ENCODE measurements around the gene SIRT3. TPM values are rescaled to one million over a fixed set of nuclear protein-coding genes. Genes with fewer than 3 reads are reported as not detected.

The SIRT3 gene
- total and polyA plus RNA-seq, 2 of the 4 experiments (the other 2 are of a cell fraction), result 5.4 to 18.6 TPM

- POLR2A ChIA-PET (ENCODE audit: unreplicated experiment), result no interaction called here
- H3K9me1 ChIP-seq (ENCODE audit: insufficient read depth, low read length), result no peaks in the 10 kb centered on the region
- H3K9me3 ChIP-seq (ENCODE audit: control insufficient read depth, insufficient read depth, low read length), result no peaks in the 10 kb centered on the region
- H3K4me3 ChIP-seq (ENCODE audit: insufficient read depth, low read depth, low read length), result no peak overlapping the region
- 76% methylated on average over 7 of the region's 13 CpGs; no CpG with 5 or more reads in 1 of the 2 experiments for WGBS, 2 experiments (ENCODE audit: extremely low coverage in 2 of 2, insufficient read length in 1 of 2)
- dilution Hi-C loops (cut with HindIII; ENCODE audit: low sequenced_read_pairs, unreplicated experiment) (no loop called here), intact Hi-C loops (cut with micrococcal nuclease) (no loop called here), in situ Hi-C loops (cut with MboI; ENCODE audit: low sequenced_read_pairs) (no loop called here)
- peaks cover 38% of the 10 kb centered on the region for H3K36me3 ChIP-seq (ENCODE audit: control insufficient read depth, insufficient read depth, low read length)
- H3K4me2 ChIP-seq (ENCODE audit: low read depth, low read length), result no peak overlapping the region
- no peak overlapping the region for H2AK9ac ChIP-seq (replicated peaks; ENCODE audit: low read depth, low read length, poor library complexity)
- H3K18ac ChIP-seq (ENCODE audit: low read depth, low read length), result no peak overlapping the region
- no peak for TF ChIP-seq POLR2A (IDR thresholded peaks at IDR 0.05; ENCODE audit: low read depth, low read length)
- H2BK5ac ChIP-seq (ENCODE audit: low read depth, low read length, poor library complexity, severe bottlenecking), result no peak overlapping the region
- H3K4ac ChIP-seq (ENCODE audit: low read depth, low read length), result no peak overlapping the region
- no peak overlapping the region for H4K5ac ChIP-seq (ENCODE audit: low read depth, low read length)
- peaks cover 0 to 9% of the 10 kb centered on the region in 2 experiments; a peak in 2 of 4 replicates for H3K79me1 ChIP-seq (ENCODE audit: low read depth in 1 of 2, low read length in 2 of 2)
- H2AK5ac ChIP-seq (ENCODE audit: low read depth, low read length), result no peak overlapping the region
- no peaks in the 10 kb centered on the region for H3K4me1 ChIP-seq (ENCODE audit: control insufficient read depth, insufficient read depth, low read length)
- H2BK120ac ChIP-seq (ENCODE audit: low read depth, low read length), result no peak overlapping the region
- CTCF ChIA-PET, result no interaction called here
- no peak overlapping the region for H3K56ac ChIP-seq (ENCODE audit: extremely low read depth, insufficient read depth, low read length)
- peaks cover 1% of the 10 kb centered on the region for H3K27me3 ChIP-seq (ENCODE audit: control insufficient read depth, insufficient read depth, low read length)
- no peak overlapping the region for H2BK20ac ChIP-seq (ENCODE audit: low read depth, low read length)
- H4K8ac ChIP-seq (ENCODE audit: low read depth in 2 of 2, low read length in 2 of 2), result no peak overlapping the region
- H3K9ac ChIP-seq (ENCODE audit: low read depth, low read length), result no peak overlapping the region
- no peak overlapping the region for H4K91ac ChIP-seq (ENCODE audit: insufficient read depth, low read depth, low read length)
- H3K23ac ChIP-seq (ENCODE audit: low read depth, low read length), result no peak overlapping the region
- DNase-seq (no peak), ATAC-seq (ENCODE audit: low read depth) (no peak)
- no peak overlapping the region for H3K27ac ChIP-seq (ENCODE audit: insufficient read depth, low read length)
- BruUV-seq (replicated peaks), result no TSS peak
- H2AFZ ChIP-seq (replicated peaks; ENCODE audit: low read length, poor library complexity), result no peak overlapping the region
- H2BK15ac ChIP-seq (ENCODE audit: low read depth, low read length), result no peak overlapping the region
- no peaks in the 10 kb centered on the region; the same call in 1 of the 2 replicates for H4K20me1 ChIP-seq (ENCODE audit: insufficient read depth, low read length)
- no peak overlapping the region for H3K14ac ChIP-seq (replicated peaks; ENCODE audit: low read depth, low read length)
Observed at GRCh38 chr11:253160-253885, 17.2 kb upstream of the SIRT3 start.

Measured in IMR-90 (cell line).